CD4-positive, alpha-beta memory T cell (primary cell): Measurements from ENCODE around the gene TLR10. TPM values are rescaled to one million over a fixed set of nuclear protein-coding genes. Genes with fewer than 3 reads are reported as not detected.
A peak's percentile ranks its signal among the peaks of the same experiment; 100 is the strongest.

Source experiments
- CTCF ChIA-PET: fragments of 350-600 bp; sonication (Branson Sonifier 250); formaldehyde crosslinking; loops from one replicate; lab custom pipeline; 2021; ENCODE audit warnings: inconsistent platforms; ENCODE audit not compliant: partially characterized antibody; lab: Charles Lee
- POLR2A ChIA-PET: fragments of 350-600 bp; sonication (Branson Sonifier 250); formaldehyde crosslinking; loops from one replicate; lab custom pipeline; 2021; ENCODE audit not compliant: partially characterized antibody; lab: Charles Lee
- DNase-seq, 5 donors: peaks; one replicate each; pipeline versions ENCODE4 v3.0.0 to v3.0.0-alpha.2; 2020 to 2022; ENCODE audit warnings: mixed read lengths in 1 of 5
- H3K27ac ChIP-seq: one replicate; pipeline ENCODE4 v1.7.0; 2013; ENCODE audit warnings: low read depth, low read length
- H3K27me3 ChIP-seq: 2 replicates; pipeline ENCODE4 v1.7.0; 2013; ENCODE audit warnings: mild to moderate bottlenecking, low read length, moderate library complexity; ENCODE audit not compliant: insufficient read depth
- H3K36me3 ChIP-seq: 2 replicates; pipeline ENCODE4 v1.7.0; 2013; ENCODE audit warnings: mild to moderate bottlenecking, low read length, moderate library complexity; ENCODE audit not compliant: insufficient read depth
- H3K4me1 ChIP-seq: 2 replicates; pipeline ENCODE4 v1.7.0; 2013; ENCODE audit warnings: mild to moderate bottlenecking, low read length, moderate library complexity; ENCODE audit not compliant: insufficient read depth
- H3K4me3 ChIP-seq, 2 donors: one replicate each; pipeline ENCODE4 v1.7.0; 2013; ENCODE audit warnings: low read length in 2 of 2, mild to moderate bottlenecking in 1 of 2
- H3K9me3 ChIP-seq, 2 donors: one replicate each; pipeline ENCODE4 v1.7.0; 2013; ENCODE audit warnings: low read length in 2 of 2, control low read depth in 1 of 2; ENCODE audit not compliant: control insufficient read depth in 1 of 2
- H3K27ac Mint-ChIP-seq, 7 donors: one replicate each; pipeline ENCODE4 v1.8.0; 2020 to 2021; ENCODE audit warnings: mixed read lengths in 7 of 7, mild to moderate bottlenecking in 6 of 7, inconsistent platforms in 3 of 7, moderate library complexity in 3 of 7
- H3K27me3 Mint-ChIP-seq, 2 donors: one replicate each; pipeline ENCODE4 v1.8.0; 2020 to 2021; ENCODE audit warnings: mixed read lengths in 2 of 2
- H3K36me3 Mint-ChIP-seq, 2 donors: one replicate each; pipeline ENCODE4 v1.8.0; 2020 to 2021; ENCODE audit warnings: mixed read lengths in 2 of 2, inconsistent platforms in 1 of 2, mild to moderate bottlenecking in 1 of 2
- H3K4me1 Mint-ChIP-seq, 4 donors: one replicate each; pipeline ENCODE4 v1.8.0; 2020 to 2021; ENCODE audit warnings: mixed read lengths in 4 of 4, mild to moderate bottlenecking in 1 of 4
- H3K4me3 Mint-ChIP-seq, 8 donors: one replicate each; pipeline ENCODE4 v1.8.0; 2020 to 2021; ENCODE audit warnings: mixed read lengths in 8 of 8, mild to moderate bottlenecking in 7 of 8, moderate library complexity in 6 of 8, inconsistent platforms in 3 of 8
- H3K9me3 Mint-ChIP-seq, 8 donors: one replicate each; pipeline ENCODE4 v1.8.0; 2020 to 2021; ENCODE audit warnings: mixed read lengths in 8 of 8, mild to moderate bottlenecking in 5 of 8, inconsistent platforms in 3 of 8, moderate library complexity in 1 of 8
- intact Hi-C: fragments of 100-400 bp; cut with micrococcal nuclease; formaldehyde crosslinking; loops from one replicate; pipeline ENCODE4 v1.15.1; 2023
- polyA plus RNA-seq, 2 donors: library from polyadenylated mRNA; unstranded; fragments of 300-500 nt; fragmentation: Illumina TruSeq; gene quantifications; one replicate each; pipeline ENCODE4 v1.2.3, GENCODE V29; 2021
- total RNA-seq, 2 experiments: library from RNA; stranded (reverse); gene quantifications; one replicate each; pipeline ENCODE4 v1.2.3, GENCODE V29; 2021

Gene TLR10
- total and polyA plus RNA-seq, 4 experiments from 2014 or later: 0.20 to 1.1 (median 0.28) TPM; not detected in 1

- Histone ChIP-seq H3K36me3 (no peaks in the 10 kb centered on the region), H3K27me3 (no peaks in the 10 kb centered on the region), H3K27ac (no peak overlapping the region), H3K4me1 (peaks cover 7% of the 10 kb centered on the region), H3K4me3 (no peak overlapping the region), H3K9me3 (no peaks in the 10 kb centered on the region)
- no peaks in the 10 kb centered on the region for H3K36me3 Mint-ChIP-seq
- POLR2A ChIA-PET: no interaction called here
- peaks cover 3 to 16% (median 9%) of the 10 kb centered on the region in 4 donors for H3K4me1 Mint-ChIP-seq
- CTCF ChIA-PET: interaction anchor here (0.9 to 3.2 kb wide), 7 partner anchors 16 to 673 kb away, joined by 3 to 15 read pairs (median 8); no protein-coding TSS in a partner anchor
- peaks cover 2 to 3% of the 10 kb centered on the region in 2 donors for H3K27me3 Mint-ChIP-seq
- no peak for DNase-seq
- no peak overlapping the region for H3K4me3 Mint-ChIP-seq
- H3K27ac Mint-ChIP-seq: no peak overlapping the region
- intact Hi-C loops: loop anchor here (5.0 kb wide), 1 partner anchor 603 kb away; no protein-coding TSS in a partner anchor
- peaks cover 0 to 3% (median 0%) of the 10 kb centered on the region in 8 donors for H3K9me3 Mint-ChIP-seq
Measured at GRCh38 chr4:38734911-38735310, 47.9 kb downstream of the TLR10 start.

DNA sequence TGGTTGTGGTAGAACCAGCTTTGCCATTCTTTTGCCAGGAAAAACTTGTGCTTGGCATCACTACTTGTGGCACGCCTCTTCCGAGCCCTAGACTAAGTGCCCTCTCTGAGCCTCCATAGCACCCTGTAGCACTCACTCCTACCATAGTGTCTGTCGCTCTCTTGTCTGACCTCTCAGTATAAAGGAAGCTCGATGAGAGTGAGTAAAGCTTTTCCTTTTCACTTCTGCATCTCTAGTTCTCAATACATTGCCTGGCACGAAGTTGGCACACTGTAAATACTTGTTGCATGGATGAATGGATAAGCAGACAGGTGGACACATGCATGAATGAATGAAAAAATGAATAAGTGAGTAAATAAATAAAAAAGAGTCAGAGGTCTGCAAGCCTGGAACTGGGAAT is 48.3 kb downstream of the TLR10 start:
- Histone ChIP-seq H3K36me3 (no peaks in the 10 kb centered on the region), H3K27ac (no peak overlapping the region), H3K4me3 (no peak overlapping the region), H3K4me1 (peaks cover 7% of the 10 kb centered on the region), H3K27me3 (no peaks in the 10 kb centered on the region), H3K9me3 (no peaks in the 10 kb centered on the region)
- intact Hi-C loops: loop anchor here (5.0 kb wide), 1 partner anchor 602 kb away; no protein-coding TSS in a partner anchor
- Mint-ChIP-seq H3K4me3 (no peak overlapping the region), H3K4me1 (peaks cover 3 to 16% (median 9%) of the 10 kb centered on the region in 4 donors), H3K27ac (no peak overlapping the region), H3K36me3 (no peaks in the 10 kb centered on the region), H3K27me3 (peaks cover 2 to 3% of the 10 kb centered on the region in 2 donors), H3K9me3 (peaks cover 0 to 3% (median 0%) of the 10 kb centered on the region in 8 donors)
- CTCF ChIA-PET: interaction anchor here (1.6 to 3.2 kb wide), 5 partner anchors 24 to 672 kb away, joined by 7 to 15 read pairs (median 10); no protein-coding TSS in a partner anchor
- no peak for DNase-seq
- POLR2A ChIA-PET: no interaction called here

DNA sequence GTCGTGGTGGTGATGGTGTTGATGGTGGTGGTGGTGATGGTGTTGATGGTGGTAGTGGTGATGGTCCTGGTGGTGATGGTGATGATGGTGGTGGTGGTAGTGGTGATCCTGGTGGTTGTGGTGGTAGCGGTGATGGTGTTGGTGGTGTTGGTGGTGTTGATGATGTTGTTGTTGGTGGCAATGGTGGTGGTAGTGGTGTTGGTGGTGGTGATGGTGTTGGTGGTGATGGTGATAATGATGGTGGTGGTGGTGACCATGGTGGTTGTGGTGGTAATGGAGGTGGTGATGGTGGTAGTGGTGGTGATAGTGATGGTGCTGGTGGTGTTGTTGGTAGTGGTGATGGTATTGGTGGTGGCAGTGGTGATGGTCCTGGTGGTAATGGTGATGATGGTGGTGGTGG is 49.1 kb downstream of the TLR10 start:
- H3K27me3 Mint-ChIP-seq: peaks cover 2 to 3% of the 10 kb centered on the region in 2 donors
- Histone ChIP-seq H3K4me3 (no peak overlapping the region), H3K9me3 (no peaks in the 10 kb centered on the region), H3K4me1 (peaks cover 12% of the 10 kb centered on the region), H3K36me3 (no peaks in the 10 kb centered on the region), H3K27ac (no peak overlapping the region), H3K27me3 (no peaks in the 10 kb centered on the region)
- intact Hi-C loops: loop anchor here (5.0 kb wide), 1 partner anchor 601 kb away; no protein-coding TSS in a partner anchor
- H3K27ac Mint-ChIP-seq: peak overlapping the region in 2 of 7 donors; percentile 3 to 79
- no peak for DNase-seq
- peaks cover 7 to 22% (median 13%) of the 10 kb centered on the region in 4 donors for H3K4me1 Mint-ChIP-seq
- POLR2A ChIA-PET: no interaction called here
- CTCF ChIA-PET: interaction anchor here (1.6 to 3.2 kb wide), 4 partner anchors 25 to 671 kb away, joined by 7 to 15 read pairs (median 11); no protein-coding TSS in a partner anchor
- H3K36me3 Mint-ChIP-seq: no peaks in the 10 kb centered on the region
- peaks cover 0 to 3% (median 0%) of the 10 kb centered on the region in 8 donors for H3K9me3 Mint-ChIP-seq
- peak overlapping the region in 1 of 8 donors; percentile 7 for H3K4me3 Mint-ChIP-seq

- H3K4me3 Mint-ChIP-seq: peak overlapping the region in 1 of 8 donors; percentile 39
- POLR2A ChIA-PET: interaction anchor here (0.7 to 3.9 kb wide), 4 partner anchors 68 to 554 kb away, joined by 3 to 21 read pairs (median 5); no protein-coding TSS in a partner anchor
Measured at GRCh38 chr4:38730830-38731646, 51.8 kb downstream of the TLR10 start.

DNA sequence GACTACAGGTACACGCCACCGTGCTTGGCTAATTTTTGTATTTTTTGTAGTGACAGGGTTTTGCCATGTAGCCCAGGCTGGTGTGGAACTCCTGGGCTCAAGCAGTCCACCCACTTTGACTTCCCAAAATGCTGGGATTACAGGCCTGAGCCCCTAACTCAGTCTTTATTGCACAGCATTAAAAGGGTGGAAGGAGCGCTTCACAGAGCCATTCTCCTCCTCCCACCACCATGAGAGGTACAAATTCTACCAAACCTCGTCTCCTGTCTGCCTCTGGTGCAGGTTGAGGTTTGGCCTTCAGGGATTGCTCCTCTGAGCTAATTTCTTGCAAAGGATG is 52.3 kb downstream of the TLR10 start:
- H3K27ac ChIP-seq: no peak overlapping the region
- H3K36me3 ChIP-seq: no peaks in the 10 kb centered on the region
- no peaks in the 10 kb centered on the region for H3K9me3 ChIP-seq
- POLR2A ChIA-PET: interaction anchor here (0.7 to 3.9 kb wide), 4 partner anchors 67 to 553 kb away, joined by 3 to 21 read pairs (median 5); no protein-coding TSS in a partner anchor
- CTCF ChIA-PET: interaction anchor here (0.6 to 8.2 kb wide), 23 partner anchors 9 to 752 kb away, joined by 3 to 292 read pairs (median 4); partner anchors contain the start of genes TLR1 and TLR10
- Mint-ChIP-seq H3K27ac (no peak overlapping the region), H3K4me3 (no peak overlapping the region), H3K27me3 (no peaks in the 10 kb centered on the region), H3K4me1 (peaks cover 12 to 29% (median 18%) of the 10 kb centered on the region in 4 donors), H3K36me3 (no peaks in the 10 kb centered on the region), H3K9me3 (no peaks in the 10 kb centered on the region)
- DNase-seq: no peak
- H3K27me3 ChIP-seq: no peaks in the 10 kb centered on the region
- H3K4me3 ChIP-seq: no peak overlapping the region
- H3K4me1 ChIP-seq: peaks cover 18% of the 10 kb centered on the region
- intact Hi-C loops: loop anchor here (5.0 kb wide), 1 partner anchor 598 kb away; no protein-coding TSS in a partner anchor

More at GRCh38 chr4:38730830-38731646, 51.8 kb downstream of the TLR10 start:
- H3K4me3 ChIP-seq: no peak overlapping the region
- H3K9me3 Mint-ChIP-seq: peaks cover 0 to 2% (median 0%) of the 10 kb centered on the region in 8 donors
- no peaks in the 10 kb centered on the region for H3K36me3 ChIP-seq
- CTCF ChIA-PET: interaction anchor here (0.6 to 8.2 kb wide), 32 partner anchors 9 to 753 kb away, joined by 3 to 292 read pairs (median 3); partner anchors contain the start of genes TLR1 and TLR10
- H3K27ac Mint-ChIP-seq: peak overlapping the region in 2 of 7 donors; percentile 8 to 62
- peaks cover 12 to 29% (median 18%) of the 10 kb centered on the region in 4 donors for H3K4me1 Mint-ChIP-seq
- intact Hi-C loops: loop anchor here (1.0 to 5.0 kb wide), 5 partner anchors 56 to 669 kb away; no protein-coding TSS in a partner anchor
- peaks cover 0 to 3% of the 10 kb centered on the region in 2 donors for H3K27me3 Mint-ChIP-seq
- H3K36me3 Mint-ChIP-seq: no peaks in the 10 kb centered on the region
- no peaks in the 10 kb centered on the region for H3K27me3 ChIP-seq
- H3K27ac ChIP-seq: no peak overlapping the region
- peak; percentile 75 to 77 (median 76) for DNase-seq
- H3K9me3 ChIP-seq: no peaks in the 10 kb centered on the region
- H3K4me1 ChIP-seq: peaks cover 18% of the 10 kb centered on the region

GRCh38 chr4:38728631-38729141 is 54.1 kb downstream of the TLR10 start:
- POLR2A ChIA-PET: interaction anchor here (3.9 kb wide), 1 partner anchor 548 kb away, joined by 21 read pairs; no protein-coding TSS in a partner anchor
- no peaks in the 10 kb centered on the region for H3K27me3 Mint-ChIP-seq

More at GRCh38 chr4:38728631-38729141, 54.1 kb downstream of the TLR10 start:
- H3K9me3 ChIP-seq: no peaks in the 10 kb centered on the region
- CTCF ChIA-PET: interaction anchor here (0.6 to 8.2 kb wide), 8 partner anchors 9 to 665 kb away, joined by 3 to 292 read pairs (median 4); no protein-coding TSS in a partner anchor
- H3K27ac ChIP-seq: no peak overlapping the region
- no peaks in the 10 kb centered on the region for H3K9me3 Mint-ChIP-seq
- DNase-seq: no peak
- peaks cover 28% of the 10 kb centered on the region for H3K4me1 ChIP-seq
- intact Hi-C loops: no loop called here
- H3K36me3 ChIP-seq: no peaks in the 10 kb centered on the region
- no peak overlapping the region for H3K4me3 Mint-ChIP-seq
- no peaks in the 10 kb centered on the region for H3K36me3 Mint-ChIP-seq
- peaks cover 13 to 31% (median 21%) of the 10 kb centered on the region in 4 donors for H3K4me1 Mint-ChIP-seq
- H3K4me3 ChIP-seq: no peak overlapping the region
- H3K27ac Mint-ChIP-seq: peak overlapping the region in 3 of 7 donors; percentile 9 to 52 (median 12)
- no peaks in the 10 kb centered on the region for H3K27me3 ChIP-seq
